Measurements from ENCODE around the gene SEMA5B. TPM values are rescaled to one million over a fixed set of nuclear protein-coding genes. Genes with fewer than 3 reads are reported as not detected.

Gene SEMA5B
- total RNA-seq, 1 donor from 2014 or later, result 12.8 TPM

DNA sequence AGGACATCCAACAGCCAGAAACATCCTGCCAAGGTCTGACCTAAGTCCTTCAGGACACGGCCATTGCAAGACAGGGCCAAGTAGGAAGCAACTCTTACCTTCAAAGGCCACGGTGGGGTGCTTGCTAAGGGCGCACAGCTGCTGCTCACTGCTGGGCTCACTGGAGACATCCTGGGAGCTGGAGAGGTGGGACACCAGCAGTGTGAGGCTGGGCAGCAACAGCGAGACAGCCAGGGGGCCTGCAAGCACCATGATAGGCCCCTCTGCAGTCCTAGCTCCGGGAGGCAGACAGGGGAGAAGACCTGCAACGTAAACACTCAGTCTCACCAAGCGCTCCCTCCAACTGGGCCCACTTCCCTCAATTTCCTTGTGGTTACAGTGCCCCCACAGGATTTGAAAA, 79.2 kb downstream of the SEMA5B start:
- TF ChIP-seq, protein P1, sequence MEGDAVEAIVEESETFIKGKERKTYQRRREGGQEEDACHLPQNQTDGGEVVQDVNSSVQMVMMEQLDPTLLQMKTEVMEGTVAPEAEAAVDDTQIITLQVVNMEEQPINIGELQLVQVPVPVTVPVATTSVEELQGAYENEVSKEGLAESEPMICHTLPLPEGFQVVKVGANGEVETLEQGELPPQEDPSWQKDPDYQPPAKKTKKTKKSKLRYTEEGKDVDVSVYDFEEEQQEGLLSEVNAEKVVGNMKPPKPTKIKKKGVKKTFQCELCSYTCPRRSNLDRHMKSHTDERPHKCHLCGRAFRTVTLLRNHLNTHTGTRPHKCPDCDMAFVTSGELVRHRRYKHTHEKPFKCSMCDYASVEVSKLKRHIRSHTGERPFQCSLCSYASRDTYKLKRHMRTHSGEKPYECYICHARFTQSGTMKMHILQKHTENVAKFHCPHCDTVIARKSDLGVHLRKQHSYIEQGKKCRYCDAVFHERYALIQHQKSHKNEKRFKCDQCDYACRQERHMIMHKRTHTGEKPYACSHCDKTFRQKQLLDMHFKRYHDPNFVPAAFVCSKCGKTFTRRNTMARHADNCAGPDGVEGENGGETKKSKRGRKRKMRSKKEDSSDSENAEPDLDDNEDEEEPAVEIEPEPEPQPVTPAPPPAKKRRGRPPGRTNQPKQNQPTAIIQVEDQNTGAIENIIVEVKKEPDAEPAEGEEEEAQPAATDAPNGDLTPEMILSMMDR (conservative IDR thresholded peaks at IDR 0.05), result no peak
- H3K4me3 Mint-ChIP-seq, result no peak overlapping the region
- DNase-seq (ENCODE audit: extremely low spot score, unreplicated experiment), result no peak
- no peaks in the 10 kb centered on the region for H3K36me3 Mint-ChIP-seq
- H3K4me1 Mint-ChIP-seq (ENCODE audit: unreplicated experiment), result peaks cover 10% of the 10 kb centered on the region
- H3K9me3 Mint-ChIP-seq, result no peaks in the 10 kb centered on the region
- peaks cover 12% of the 10 kb centered on the region for H3K27me3 Mint-ChIP-seq
- H3K27ac Mint-ChIP-seq, result no peak overlapping the region

DNA sequence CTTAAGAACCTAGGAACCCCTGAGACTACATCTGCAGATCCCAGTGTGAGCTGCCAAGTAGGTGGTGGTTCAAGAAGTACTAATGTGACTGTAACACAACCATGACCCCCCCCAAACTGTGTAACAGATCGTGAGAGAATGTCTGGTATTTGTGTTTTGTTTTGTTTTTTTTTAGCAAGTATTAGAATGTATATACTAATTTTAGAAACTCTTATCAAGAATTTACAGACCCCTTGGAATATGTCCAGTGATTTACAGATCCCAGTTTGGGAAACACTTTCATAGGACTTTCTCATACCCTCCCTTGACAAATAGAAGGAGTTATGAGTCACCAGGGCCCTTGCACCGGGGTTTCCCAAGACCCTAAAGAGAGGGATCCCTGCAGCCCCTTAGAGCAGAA, 79.8 kb downstream of the SEMA5B start:
- TF ChIP-seq, protein P1 (conservative IDR thresholded peaks at IDR 0.05), result no peak
- peaks cover 12% of the 10 kb centered on the region for H3K27me3 Mint-ChIP-seq
- no peak overlapping the region for H3K4me3 Mint-ChIP-seq
- peaks cover 10% of the 10 kb centered on the region for H3K4me1 Mint-ChIP-seq (ENCODE audit: unreplicated experiment)
- no peaks in the 10 kb centered on the region for H3K9me3 Mint-ChIP-seq
- no peak overlapping the region for H3K27ac Mint-ChIP-seq
- H3K36me3 Mint-ChIP-seq, result no peaks in the 10 kb centered on the region
- no peak for DNase-seq (ENCODE audit: extremely low spot score, unreplicated experiment)

- H3K36me3 Mint-ChIP-seq, result no peaks in the 10 kb centered on the region
- DNase-seq (ENCODE audit: extremely low spot score, unreplicated experiment), result no peak
- no peak overlapping the region for H3K27ac Mint-ChIP-seq
- no peaks in the 10 kb centered on the region for H3K9me3 Mint-ChIP-seq
- peaks cover 12% of the 10 kb centered on the region for H3K27me3 Mint-ChIP-seq
- H3K4me3 Mint-ChIP-seq, result no peak overlapping the region
- peaks cover 10% of the 10 kb centered on the region for H3K4me1 Mint-ChIP-seq (ENCODE audit: unreplicated experiment)
- TF ChIP-seq, protein P1 (conservative IDR thresholded peaks at IDR 0.05), result no peak
Measured at GRCh38 chr3:122947196-122947595, 80.4 kb downstream of the SEMA5B start.

DNA sequence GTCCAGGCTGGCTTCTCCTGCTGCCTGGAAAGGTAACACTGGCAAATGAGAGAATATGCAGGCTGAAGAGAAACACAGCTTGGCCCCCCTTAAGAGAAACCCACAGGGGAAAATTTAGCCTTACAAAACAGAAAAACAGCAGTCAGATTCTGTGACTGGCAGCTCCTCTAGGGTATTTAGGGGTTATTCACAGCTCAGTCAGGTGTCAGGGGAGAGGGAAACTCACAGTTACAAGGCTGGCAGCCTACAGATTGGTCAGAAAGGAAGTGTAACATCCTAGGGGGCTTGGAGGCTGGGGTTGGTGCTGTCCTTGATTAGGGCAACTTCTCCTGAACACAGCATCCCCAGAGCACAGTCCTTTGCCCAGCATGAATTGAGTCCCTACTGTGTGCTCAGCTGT, 81.4 kb downstream of the SEMA5B start:
- TF ChIP-seq, protein P1 (conservative IDR thresholded peaks at IDR 0.05), result no peak
- no peaks in the 10 kb centered on the region for H3K9me3 Mint-ChIP-seq
- peaks cover 12% of the 10 kb centered on the region for H3K27me3 Mint-ChIP-seq
- peaks cover 10% of the 10 kb centered on the region for H3K4me1 Mint-ChIP-seq (ENCODE audit: unreplicated experiment)
- DNase-seq (ENCODE audit: extremely low spot score, unreplicated experiment), result no peak
- H3K4me3 Mint-ChIP-seq, result no peak overlapping the region
- no peaks in the 10 kb centered on the region for H3K36me3 Mint-ChIP-seq
- no peak overlapping the region for H3K27ac Mint-ChIP-seq

DNA sequence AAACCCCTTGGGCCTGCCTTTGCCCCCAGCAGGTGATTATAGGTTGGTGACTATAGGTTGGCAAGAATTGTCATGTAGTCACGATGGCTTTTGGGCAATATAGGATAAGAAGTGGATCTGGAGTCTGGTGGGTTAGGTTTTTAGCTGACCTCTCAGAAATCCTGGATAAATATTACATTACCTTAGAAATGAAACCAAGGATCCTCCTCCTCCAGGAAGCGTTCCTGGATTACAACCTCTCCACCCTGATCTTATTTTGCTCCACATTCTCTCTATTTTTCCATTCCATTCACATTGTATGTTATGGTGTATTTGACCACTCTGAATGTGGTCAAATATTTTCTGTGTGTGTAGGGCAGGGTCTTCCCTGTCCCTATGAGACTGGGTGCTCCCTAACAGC, 82.3 kb downstream of the SEMA5B start:
- Mint-ChIP-seq H3K27me3 (peaks cover 15% of the 10 kb centered on the region), H3K4me1 (ENCODE audit: unreplicated experiment) (peaks cover 17% of the 10 kb centered on the region), H3K27ac (no peak overlapping the region), H3K9me3 (no peaks in the 10 kb centered on the region), H3K36me3 (no peaks in the 10 kb centered on the region), H3K4me3 (no peak overlapping the region)
- no peak for DNase-seq (ENCODE audit: extremely low spot score, unreplicated experiment)
- TF ChIP-seq, protein P1 (conservative IDR thresholded peaks at IDR 0.05), result no peak

GRCh38 chr3:122944671-122945161, 82.8 kb downstream of the SEMA5B start:
- no peak overlapping the region for H3K27ac Mint-ChIP-seq
- no peak overlapping the region for H3K4me3 Mint-ChIP-seq
- TF ChIP-seq, protein P1 (conservative IDR thresholded peaks at IDR 0.05), result no peak
- H3K27me3 Mint-ChIP-seq, result peaks cover 19% of the 10 kb centered on the region
- DNase-seq (ENCODE audit: extremely low spot score, unreplicated experiment), result no peak
- no peaks in the 10 kb centered on the region for H3K9me3 Mint-ChIP-seq
- no peaks in the 10 kb centered on the region for H3K36me3 Mint-ChIP-seq
- H3K4me1 Mint-ChIP-seq (ENCODE audit: unreplicated experiment), result peaks cover 21% of the 10 kb centered on the region

All from type B pancreatic cell (in vitro differentiated cells).